Measurements from ENCODE around the gene NEK6.
"Not testable (repeated sequence)": the region's sequence is repeated elsewhere in the genome, so short reads cannot be mapped to it uniquely, and the experiment has no call there.

Gene NEK6

GRCh38 chr9:124231095-124231737 is 26.5 kb upstream of the NEK6 start:
- DNase-seq: no peak

DNA sequence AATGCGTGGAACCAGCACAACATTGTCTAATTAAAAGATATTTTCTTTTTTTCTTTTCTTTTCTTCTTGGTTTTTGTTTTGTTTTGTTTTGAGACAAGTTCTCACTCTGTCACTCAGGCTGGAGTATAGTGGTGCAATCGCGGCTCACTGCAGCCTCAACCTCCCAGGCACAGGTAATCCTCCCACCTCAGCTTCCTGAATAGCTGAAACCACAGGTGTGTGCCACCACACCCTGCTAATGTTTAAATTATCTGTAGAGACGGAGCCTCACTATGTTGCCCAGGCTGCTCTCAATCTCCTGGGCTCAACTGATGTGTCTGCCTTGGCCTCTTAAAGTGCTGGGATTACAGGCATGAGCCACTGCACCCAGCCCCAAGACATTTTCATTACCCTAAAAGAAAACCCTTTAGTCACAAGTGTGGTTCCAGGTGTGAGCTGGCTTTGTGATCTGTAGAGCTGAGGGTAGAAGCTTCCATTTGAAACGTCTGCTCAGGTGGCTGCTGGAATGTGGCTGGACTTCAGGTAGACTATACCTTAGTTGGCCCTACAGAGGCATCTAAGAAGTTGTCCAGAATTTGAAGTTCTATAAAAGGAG is 19.1 kb upstream of the NEK6 start:
- no peak for DNase-seq

DNA sequence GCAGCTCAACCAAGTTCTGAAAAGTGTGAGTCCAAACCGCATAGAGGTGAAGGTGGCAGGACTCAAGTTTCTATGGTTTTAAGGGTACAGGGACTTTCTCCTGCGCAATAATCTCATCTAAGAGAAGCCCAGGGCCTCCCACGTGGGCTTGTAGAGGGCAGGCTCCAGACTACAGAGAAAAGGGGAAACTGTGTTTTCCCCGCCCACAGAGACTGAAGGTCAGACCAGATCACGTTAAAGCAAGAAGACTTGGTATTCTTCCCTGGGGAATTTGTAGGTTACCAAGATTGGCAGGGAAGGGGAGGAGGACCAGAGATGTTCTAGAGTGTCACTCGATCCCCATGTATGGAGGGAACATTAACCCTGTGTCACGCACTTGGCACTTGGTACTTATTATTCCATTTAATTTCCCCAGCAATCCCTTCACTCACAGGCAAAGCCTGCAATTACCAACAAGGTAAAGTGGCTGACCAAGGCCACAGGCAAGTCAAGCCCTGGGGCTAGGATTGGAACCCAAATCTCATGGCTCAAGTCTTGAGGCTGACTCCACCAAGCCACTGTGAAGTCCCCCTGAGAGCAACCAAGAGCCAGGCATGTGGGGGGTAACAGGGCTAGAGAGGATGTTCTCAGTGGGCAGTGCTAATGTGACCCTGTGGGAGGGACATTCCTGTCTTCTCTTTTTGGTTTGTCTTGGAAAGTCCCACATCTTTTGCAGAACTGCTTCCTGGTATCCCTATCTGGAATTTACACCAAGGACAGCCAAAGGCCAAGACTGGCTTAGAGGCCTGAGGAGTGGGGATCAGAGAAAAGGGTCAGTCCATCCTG is 18.3 kb upstream of the NEK6 start:
- no peak for DNase-seq

DNA sequence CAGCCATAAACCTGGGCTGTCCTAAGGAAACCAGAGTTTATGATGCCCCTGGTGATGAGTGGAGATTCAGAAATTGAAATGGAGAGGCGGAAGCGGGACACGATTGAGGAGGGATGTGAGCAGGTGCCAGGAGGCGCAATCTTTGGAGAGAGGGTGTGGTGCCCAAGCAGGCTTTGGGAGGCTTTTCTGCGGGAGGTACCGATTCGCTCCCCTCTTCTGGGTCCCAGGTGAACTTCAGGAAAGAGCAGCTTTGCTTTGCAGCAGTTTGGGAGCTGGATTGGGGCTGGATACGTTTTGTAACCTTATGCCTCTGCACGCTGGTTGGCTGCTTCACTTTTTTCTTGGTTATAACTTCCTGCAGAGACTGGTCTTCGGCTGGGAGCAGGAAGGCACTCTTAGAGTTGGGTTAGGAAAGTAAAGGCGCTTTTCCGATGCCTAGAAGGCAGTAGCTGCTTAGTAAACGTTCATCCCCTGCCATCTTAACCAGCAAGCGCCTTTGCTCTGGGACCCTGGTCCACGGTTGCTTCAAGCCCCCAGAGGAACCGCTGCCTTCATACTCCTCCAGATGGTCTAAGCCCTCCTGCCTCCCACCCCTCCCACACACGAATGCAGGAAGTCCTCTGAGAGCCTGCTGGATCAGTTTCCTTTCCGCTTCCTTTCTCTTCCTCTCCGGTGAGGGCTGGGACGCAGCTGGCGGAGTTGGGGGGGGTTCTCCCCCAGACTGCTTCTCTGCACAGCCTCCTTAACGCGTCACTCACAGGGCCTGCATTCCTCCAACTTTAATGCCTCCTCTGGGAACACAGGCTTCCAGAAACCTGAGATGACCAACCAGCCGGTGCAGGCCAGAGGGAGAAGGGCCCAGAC is 15.2 kb upstream of the NEK6 start:
- DNase-seq: peak in 1 of 3 experiments; percentile 13

GRCh38 chr9:124247393-124247792 is 10.4 kb upstream of the NEK6 start:
- DNase-seq: not testable (repeated sequence)

GRCh38 chr9:124248066-124248465 is 9.7 kb upstream of the NEK6 start:
- DNase-seq: no peak

DNA sequence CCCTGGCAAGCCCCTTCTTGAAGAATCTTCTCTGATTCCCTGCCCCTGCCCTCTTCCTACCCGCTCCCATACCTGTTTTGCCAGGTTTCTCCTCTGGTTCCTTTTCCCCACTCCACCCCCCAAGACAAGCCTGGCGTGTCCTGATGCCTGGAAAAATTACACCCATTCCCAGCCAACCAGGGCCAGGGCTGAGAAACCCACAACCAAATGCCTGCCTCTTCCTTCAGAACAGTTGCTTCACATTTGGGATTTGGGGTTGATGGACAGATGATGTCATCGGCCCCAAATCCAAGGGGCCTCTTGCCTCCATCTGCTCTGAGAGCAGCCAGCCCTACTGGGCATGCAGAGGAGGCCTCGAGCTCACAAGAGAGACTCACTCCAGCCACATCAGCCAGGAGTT is 8.8 kb upstream of the NEK6 start:
- DNase-seq: no peak

GRCh38 chr9:124251204-124251603 is 6.5 kb upstream of the NEK6 start:
- DNase-seq: peak in 1 of 3 experiments; percentile 36

DNA sequence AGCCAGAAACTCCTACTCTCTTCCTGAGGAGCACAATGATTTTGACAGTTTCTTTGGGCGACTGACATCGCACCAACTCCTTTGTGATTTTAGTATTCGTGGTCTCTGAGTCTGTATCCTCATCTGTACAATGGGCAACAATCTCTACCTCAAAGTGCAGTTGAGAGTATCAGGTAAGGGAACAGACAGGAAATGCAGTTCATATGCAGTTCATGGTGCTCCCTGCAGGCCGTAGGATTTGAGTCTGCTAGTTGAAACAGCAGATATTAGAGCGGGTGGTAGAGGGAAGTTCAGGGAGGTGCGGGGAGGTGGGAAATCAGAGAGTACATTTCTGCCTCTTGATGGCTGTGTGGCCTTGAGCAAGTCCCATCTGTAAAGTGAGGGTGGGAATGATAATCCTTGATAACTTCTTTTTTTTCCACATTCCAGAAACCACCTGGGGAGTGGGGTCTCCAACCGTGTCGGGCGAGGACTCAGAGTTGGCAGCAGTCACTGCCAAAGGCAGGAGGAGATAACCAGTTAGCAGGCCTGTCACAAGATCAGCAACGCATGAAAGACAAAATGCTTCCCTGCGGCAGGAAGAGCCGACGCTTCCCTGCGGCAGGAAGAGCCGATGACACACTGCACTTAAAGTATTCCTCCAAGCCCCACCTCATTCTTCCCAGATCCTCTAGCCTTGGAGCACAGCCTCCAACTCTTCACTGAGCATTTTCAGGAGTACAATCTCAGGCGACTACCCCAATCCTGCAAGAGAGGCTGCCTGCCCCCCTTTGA is 6.0 kb upstream of the NEK6 start:
- peak in 1 of 3 experiments; percentile 36 for DNase-seq

DNA sequence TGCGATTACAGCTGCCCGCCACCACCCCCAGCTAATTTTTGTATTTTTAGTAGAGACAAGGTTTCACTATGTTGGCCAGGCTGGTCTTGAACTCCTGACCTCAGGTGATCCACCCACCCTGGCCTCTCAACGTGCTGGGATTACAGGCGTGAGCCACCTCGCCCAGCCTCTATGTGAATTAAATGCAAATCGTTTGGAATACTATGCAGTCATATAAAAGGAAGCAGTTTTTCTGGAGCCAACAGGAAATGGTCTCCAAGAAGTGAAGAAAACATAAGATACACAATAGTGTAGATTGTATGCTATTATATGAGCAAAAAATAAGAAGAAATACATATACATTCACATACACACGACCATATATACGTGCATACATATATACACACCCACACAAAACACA is 4.9 kb upstream of the NEK6 start:
- not testable (repeated sequence) for DNase-seq

DNA sequence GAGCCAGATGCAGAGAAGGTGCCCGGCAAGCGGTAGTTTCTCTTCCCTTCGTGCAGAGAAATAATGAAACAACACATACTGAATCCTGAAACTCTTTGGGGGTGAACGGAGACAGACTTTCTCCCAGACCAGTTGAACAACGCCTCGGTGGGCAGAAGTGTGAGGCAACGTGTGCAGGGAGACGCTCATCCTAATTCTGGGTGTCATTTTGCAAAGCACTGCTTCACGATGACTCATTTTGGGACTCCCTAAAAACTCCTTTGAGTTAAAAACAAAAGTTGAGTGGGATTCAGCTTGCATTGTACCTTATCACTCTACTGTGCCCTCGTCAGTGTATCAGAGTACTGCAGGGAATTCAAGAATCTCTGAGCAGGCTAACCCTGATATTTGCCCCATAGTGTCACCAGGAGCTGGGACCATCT is 3.5 kb upstream of the NEK6 start:
- DNase-seq: no peak

GRCh38 chr9:124255222-124255621 is 2.5 kb upstream of the NEK6 start:
- DNase-seq: no peak

- peak in 2 of 3 experiments; percentile 25 to 58 for DNase-seq
These were observed 1.2 kb upstream of the NEK6 start for GRCh38 chr9:124256517-124257069.

DNA sequence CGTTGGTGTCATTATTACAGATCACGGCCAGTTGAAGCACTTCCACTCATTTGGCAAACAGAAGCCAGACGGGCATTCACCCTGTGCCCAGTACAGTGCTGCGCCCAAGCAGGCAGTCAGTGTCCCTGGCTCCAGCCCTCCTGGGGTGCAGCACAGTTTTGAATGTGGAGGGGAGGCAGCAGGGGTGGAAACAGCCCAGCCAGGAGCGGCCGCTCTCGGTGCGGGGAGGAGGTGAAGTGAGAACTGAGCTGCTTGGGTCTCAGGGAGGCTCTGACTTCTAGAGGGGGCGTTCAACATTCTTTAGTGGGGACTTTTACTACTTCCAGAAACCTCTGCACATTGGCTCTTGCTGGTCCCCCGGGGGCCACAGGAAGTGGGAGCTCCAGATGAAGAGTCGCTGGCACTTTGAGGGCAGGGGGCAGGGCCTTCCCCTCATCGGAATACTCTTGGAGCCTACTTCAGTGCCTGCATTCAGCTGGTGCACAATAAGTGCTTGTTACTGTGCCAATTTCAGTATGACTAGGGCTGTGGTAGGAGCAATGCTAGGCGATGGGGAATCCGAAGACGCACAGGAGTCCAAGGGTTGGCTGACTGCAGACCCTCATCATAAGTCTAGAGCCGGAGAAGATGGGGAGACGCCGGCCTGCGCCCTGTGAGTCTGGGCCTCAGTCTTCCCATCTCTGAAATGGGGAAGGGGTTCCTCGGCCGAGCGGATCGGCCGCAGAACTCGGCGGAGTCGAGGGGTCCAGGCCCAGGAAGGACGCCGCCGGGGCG is 492 bp upstream of the NEK6 start:
- DNase-seq: peak in 1 of 3 experiments; percentile 42

DNA sequence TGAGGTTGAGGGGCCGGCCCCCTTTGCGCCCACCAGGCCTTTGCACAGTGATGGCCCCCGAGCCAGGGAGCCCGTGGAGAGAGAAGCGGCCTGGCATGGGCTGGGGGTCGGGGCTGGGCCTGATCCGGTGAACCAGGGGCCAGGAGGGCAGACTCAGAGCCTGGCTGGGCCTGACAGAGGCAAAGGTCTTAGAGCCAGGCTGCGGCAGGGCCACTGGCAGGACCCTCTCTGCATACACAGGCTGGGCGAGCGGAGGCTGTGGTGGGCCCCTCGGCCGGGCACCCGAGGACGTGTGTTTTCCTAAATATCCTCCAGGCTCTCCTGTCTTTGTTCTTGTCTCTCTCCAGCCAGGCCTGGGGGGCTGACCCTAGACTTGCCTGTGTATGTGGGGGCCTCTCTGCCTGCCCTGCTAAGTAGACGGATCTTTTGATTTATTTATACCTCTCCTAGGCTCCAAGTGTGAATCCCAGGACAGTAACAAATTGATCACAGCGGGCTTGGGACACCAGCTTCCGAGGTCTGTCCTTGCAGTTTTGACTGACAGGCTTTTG is 933 bp downstream of the NEK6 start:
- no peak for DNase-seq

DNA sequence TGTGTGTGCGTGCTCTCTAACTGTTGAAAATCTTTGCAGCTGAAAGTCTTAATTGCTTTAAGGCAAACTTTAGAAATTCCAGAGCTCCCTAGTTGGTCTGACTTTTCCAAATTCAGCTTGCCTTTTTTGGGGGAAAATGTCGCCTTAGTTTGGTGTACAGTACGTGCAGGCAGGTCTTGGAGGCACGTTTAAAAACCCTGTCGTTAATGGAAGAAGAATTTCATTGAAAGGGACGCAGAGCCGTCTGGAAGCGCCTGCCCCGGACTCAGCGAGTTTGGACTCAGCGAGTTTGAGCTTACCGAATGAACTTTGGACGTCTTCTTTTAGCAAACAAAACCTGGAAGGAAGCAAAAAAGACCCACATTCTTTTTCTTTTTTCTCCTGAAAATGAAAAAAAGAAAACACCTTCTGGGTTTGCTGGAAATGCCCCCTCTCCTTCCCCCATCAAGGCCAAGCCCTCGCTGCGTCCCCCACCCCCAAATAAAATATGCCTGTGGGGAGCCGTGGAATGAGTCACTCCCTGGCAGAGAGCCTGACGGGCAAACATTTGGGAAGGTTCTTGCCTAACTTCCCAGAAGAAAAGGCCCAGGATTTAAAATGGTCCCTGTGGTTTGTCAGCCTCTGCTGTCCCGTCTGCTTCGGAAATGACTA is 1.5 kb downstream of the NEK6 start:
- no peak for DNase-seq

GRCh38 chr9:124260769-124261603 is 3.2 kb downstream of the NEK6 start:
- DNase-seq: no peak

GRCh38 chr9:124261736-124262648 is 4.2 kb downstream of the NEK6 start:
- DNase-seq: no peak

All from NCI-H1417 (cell line).